Activated naive CD8-positive, alpha-beta T cell treated with anti-CD3 and anti-CD28 coated beads, Interleukin-2, amount 50 U/mL, for 16 hours (primary cell): ENCODE measurements around the gene CD99L2.
"Not testable (repeated sequence)": the region's sequence is repeated elsewhere in the genome, so short reads cannot be mapped to it uniquely, and the experiment has no call there.

Experiments used
- DNase-seq: peaks from one replicate; pipeline ENCODE4 v3.0.0-alpha.2; 2020; ENCODE audit warnings: low read depth, low spot score

The CD99L2 gene

GRCh38 chrX:150897421-150898320, 797 bp downstream of the CD99L2 start:
- DNase-seq = peak; percentile 3

- DNase-seq = no peak
Measured at GRCh38 chrX:150896632-150897031, 1.8 kb downstream of the CD99L2 start.

GRCh38 chrX:150893936-150894335, 4.5 kb downstream of the CD99L2 start:
- DNase-seq = no peak

- no peak for DNase-seq
Measured at GRCh38 chrX:150889131-150889530, 9.3 kb downstream of the CD99L2 start.

GRCh38 chrX:150887906-150888465, 10.5 kb downstream of the CD99L2 start:
- no peak for DNase-seq

- not testable (repeated sequence) for DNase-seq
Measured at GRCh38 chrX:150887268-150887667, 11.2 kb downstream of the CD99L2 start.

GRCh38 chrX:150886381-150886780, 12.1 kb downstream of the CD99L2 start:
- no peak for DNase-seq

- DNase-seq = no peak
Measured at GRCh38 chrX:150880808-150881165, 17.7 kb downstream of the CD99L2 start.

- no peak for DNase-seq
Measured at GRCh38 chrX:150879855-150880807, 18.3 kb downstream of the CD99L2 start.

GRCh38 chrX:150875621-150876020, 22.8 kb downstream of the CD99L2 start:
- DNase-seq = not testable (repeated sequence)

- DNase-seq = no peak
Measured at GRCh38 chrX:150874448-150874847, 24.0 kb downstream of the CD99L2 start.

- no peak for DNase-seq
Measured at GRCh38 chrX:150873616-150874015, 24.9 kb downstream of the CD99L2 start.

- no peak for DNase-seq
Measured at GRCh38 chrX:150872773-150873336, 25.6 kb downstream of the CD99L2 start.

GRCh38 chrX:150871341-150871811, 27.1 kb downstream of the CD99L2 start:
- DNase-seq = no peak

- no peak for DNase-seq
Measured at GRCh38 chrX:150870487-150871340, 27.8 kb downstream of the CD99L2 start.

GRCh38 chrX:150870029-150870428, 28.4 kb downstream of the CD99L2 start:
- no peak for DNase-seq

GRCh38 chrX:150869450-150869849, 29.0 kb downstream of the CD99L2 start:
- no peak for DNase-seq

GRCh38 chrX:150868625-150869024, 29.8 kb downstream of the CD99L2 start:
- DNase-seq = no peak

GRCh38 chrX:150864127-150864526, 34.3 kb downstream of the CD99L2 start:
- no peak for DNase-seq

GRCh38 chrX:150863191-150863590, 35.3 kb downstream of the CD99L2 start:
- DNase-seq = no peak

GRCh38 chrX:150857453-150857852, 41.0 kb downstream of the CD99L2 start:
- no peak for DNase-seq
